DMS 273 (cell line): ENCODE data around the gene SLC29A3.
"Not testable (repeated sequence)": the region's sequence is repeated elsewhere in the genome, so short reads cannot be mapped to it uniquely, and the experiment has no call there.

Experiments used
- DNase-seq: peaks from one replicate; lab custom pipeline; 2025; ENCODE audit not compliant: unreplicated experiment; lab: John Stamatoyannopoulos, UW

The SLC29A3 gene

DNA sequence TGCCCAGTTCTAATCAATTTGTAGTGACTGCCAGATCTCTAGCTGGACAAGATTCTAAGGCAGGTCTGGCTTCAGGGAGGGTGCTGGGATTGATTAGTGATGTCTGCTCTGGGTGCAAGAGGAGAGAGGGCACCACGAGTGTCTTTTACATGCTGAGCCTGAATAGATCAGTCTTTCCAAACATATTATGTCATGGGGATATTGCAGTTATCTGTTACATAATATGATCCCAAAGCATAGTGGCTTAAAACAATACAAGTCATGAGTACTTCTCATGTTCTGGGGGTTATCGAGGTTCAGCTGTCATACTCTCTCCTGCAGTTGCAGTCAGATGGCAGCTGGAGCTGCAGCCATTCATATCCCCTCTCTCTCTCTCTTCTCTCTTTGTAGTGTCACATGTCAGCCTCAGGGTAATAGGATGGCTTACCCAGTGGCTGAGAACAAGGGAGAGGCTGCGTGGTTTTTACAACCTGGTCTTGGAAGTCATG is 26.0 kb downstream of the SLC29A3 start:
- peak; percentile 3 for DNase-seq

DNA sequence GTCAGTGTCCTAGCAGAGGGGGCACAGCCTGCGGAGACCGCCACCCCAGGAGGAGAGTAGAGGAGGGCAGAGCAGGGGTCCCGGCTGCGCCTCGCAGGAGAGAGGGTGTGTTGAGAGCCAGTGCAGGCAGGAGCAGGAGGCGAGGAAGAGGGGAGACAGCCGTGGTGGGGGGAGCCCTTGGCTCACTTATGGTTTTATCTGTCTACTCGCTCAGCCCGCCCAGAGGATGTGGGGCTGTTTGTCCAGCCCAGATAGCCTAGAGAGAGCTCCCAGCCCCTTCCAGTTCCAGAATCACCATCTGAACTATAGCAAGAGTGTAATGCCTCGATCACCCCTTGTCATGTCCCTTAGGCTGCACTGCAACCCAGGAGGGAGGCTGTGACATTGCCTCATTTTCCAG is 26.6 kb downstream of the SLC29A3 start:
- DNase-seq, result no peak

DNA sequence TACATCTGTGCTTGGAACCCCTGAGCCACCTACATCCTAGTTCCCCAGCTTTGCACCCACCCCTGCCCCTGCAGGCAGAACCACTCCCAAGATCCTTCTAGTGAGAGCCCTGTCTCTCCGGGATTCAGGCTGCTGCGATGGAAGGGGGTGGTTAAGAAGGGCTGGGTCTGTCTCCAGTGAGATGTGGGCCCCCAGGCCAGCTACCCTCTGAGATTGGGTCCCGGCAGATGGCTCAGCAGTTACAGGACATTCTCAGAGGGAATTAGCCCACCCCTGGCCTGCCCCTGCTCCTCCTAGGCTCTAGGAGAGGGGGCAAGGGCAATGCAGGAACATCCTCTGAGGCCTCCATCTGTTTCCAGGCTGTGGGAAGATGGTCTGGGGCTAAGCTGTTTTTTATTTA is 27.7 kb downstream of the SLC29A3 start:
- DNase-seq, result no peak

DNA sequence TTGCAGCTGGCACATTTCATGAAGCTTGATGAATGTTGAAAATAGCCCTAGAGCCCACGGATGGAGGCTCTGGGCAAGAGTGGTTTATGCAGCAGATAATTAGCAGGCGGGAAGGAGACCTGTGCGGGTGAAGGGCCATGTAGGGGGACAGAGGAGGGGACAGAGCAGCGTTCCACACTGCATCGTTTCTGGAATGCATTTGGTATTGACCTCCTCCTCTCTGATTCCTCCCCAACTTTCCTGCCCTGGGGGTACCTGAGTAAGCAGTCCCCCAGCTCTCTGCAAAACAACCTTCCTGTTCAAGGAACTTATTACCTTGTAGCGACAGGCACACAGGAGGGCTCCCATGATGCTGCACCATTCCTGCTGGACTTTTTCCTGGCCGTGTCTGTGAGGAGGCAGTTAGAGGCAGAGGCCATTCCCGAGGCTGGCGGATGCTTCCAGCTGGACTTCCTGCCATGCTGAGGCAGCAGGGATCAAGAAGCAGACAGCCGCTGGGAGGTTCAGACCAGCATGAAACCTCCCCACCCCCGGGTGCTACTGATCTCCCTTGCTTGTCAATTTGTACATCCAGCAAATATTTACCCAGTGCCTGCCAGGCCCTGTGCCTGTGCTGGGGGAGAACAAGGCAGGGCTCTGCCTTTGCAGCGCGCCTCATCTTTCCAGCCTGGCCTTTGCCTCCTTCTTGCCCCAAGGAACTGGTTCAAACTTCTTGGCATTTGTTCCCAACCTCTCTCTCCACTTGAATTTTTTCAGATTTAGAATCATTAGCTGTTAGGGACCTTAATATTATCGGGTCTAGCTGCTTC is 28.7 kb downstream of the SLC29A3 start:
- DNase-seq, result no peak

- DNase-seq, result no peak
Observed at GRCh38 chr10:71348850-71349249, 29.8 kb downstream of the SLC29A3 start.

GRCh38 chr10:71349406-71349805 is 30.3 kb downstream of the SLC29A3 start:
- DNase-seq, result no peak

DNA sequence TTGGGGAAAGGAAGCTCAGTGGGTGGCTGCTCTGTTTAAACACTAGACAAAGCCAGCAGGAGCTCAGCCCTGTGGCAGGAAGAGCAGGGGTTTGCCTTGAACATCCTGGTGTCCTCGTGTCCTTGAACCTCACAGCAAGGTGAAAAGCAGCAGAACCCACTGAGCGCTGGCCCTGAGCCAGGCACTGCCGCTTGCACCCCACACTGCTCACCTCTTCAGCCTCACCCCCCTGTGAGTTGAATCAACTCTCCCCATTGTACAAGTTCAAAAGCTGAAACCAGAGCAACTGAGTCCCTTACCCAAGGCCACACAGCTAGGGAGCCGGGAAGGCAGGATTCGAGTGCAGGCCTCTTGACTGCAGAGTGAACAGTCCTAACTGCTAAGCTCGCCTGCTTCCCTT is 32.0 kb downstream of the SLC29A3 start:
- DNase-seq, result no peak

GRCh38 chr10:71351628-71352319 is 32.7 kb downstream of the SLC29A3 start:
- no peak for DNase-seq

- DNase-seq, result no peak
Observed at GRCh38 chr10:71353639-71354038, 34.6 kb downstream of the SLC29A3 start.

GRCh38 chr10:71354776-71355175 is 35.7 kb downstream of the SLC29A3 start:
- no peak for DNase-seq

DNA sequence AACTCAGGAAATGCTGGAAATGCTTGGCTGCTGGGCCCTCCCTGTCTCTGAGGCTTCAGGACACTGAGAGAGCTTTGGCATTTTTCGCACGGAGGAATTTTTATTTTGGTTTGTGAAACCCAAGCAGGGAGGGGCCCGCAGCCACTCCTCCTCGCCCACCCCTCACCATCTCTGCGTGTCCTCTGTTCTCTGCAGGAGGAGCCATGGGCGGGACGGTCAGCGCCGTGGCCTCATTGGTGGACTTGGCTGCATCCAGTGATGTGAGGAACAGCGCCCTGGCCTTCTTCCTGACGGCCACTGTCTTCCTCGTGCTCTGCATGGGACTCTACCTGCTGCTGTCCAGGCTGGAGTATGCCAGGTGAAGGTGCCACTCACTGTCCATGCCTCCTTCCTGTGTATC is 36.8 kb downstream of the SLC29A3 start:
- no peak for DNase-seq

DNA sequence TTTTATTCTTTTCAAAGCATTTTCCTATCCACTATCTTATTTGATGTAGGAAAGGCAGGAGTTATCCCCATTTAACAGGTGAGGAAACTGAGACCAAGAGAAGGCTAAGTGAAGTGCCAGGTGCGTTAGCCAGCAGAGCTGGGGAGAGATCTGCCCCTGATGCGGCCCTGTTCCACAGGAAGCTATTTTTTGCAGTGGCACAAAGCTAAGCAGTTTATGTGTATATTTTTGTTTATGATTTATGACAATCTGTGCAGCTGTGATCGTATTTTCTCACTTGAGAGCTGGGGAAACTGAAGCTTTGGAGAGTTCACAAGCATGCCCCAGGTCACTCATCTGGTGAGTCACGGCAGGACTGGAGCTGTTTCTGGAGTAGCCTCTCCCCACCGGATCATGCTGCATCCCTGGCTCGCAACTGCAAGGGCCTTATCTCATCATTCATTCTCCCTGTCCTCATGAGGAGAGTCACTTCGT is 38.8 kb downstream of the SLC29A3 start:
- DNase-seq, result no peak

DNA sequence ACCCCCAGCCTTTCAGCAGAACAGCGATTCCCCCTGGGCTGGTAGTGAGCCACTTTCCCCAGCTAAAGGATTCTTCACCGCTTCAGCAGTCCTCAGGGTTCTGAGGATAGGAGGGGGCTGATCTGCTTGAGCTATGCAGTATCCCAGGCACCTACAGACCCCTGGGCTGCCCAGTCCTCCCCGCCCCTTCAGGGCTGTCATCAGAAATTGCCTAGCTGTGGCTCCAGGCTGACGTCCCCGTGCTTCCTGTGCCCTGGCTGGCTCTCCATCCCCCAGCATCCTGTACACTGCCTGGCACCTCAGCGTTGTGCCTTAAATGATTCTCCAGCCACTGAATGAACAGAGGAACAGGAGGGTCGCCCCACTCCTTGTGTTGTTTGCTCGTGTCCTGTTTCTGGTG is 39.2 kb downstream of the SLC29A3 start:
- DNase-seq, result no peak

- not testable (repeated sequence) for DNase-seq
Observed at GRCh38 chr10:71358906-71359305, 39.8 kb downstream of the SLC29A3 start.

DNA sequence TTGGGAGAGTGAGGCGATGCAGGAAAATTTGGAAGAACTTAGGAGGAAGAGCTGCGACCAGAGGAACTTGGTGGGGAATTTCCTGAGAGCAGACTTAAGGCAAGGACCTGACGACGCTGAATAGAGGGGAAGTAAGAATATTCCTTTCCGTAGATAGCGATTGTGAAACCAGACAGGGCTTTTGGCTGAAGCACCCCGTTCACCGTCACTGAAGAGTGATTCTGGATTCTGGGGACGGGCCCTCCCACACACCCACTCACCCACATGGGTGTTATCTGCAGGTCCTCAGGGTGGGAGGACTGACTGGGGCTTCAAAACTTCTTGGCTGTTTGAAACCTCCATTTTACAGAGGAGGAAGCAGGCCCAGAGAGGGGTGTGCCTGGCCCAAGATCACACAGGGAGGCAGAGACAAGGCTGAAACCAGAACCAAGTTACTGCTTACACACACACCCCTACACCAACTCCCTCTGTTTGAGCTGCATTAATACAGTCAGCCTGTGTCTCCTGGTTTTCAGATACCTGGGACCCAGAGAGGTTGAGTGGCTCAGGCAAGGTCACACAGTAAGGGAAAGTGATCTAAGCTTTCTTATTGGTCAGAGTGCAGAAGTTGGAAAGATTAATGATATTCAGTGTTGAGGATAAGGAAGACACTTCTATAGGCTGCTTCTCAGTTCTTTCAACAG is 40.4 kb downstream of the SLC29A3 start:
- no peak for DNase-seq

GRCh38 chr10:71360735-71361134 is 41.7 kb downstream of the SLC29A3 start:
- no peak for DNase-seq

- DNase-seq, result no peak
Observed at GRCh38 chr10:71361581-71361980, 42.5 kb downstream of the SLC29A3 start.

- DNase-seq, result no peak
Observed at GRCh38 chr10:71362141-71362540, 43.1 kb downstream of the SLC29A3 start.

GRCh38 chr10:71363936-71364335 is 44.9 kb downstream of the SLC29A3 start:
- DNase-seq, result peak; percentile 11

DNA sequence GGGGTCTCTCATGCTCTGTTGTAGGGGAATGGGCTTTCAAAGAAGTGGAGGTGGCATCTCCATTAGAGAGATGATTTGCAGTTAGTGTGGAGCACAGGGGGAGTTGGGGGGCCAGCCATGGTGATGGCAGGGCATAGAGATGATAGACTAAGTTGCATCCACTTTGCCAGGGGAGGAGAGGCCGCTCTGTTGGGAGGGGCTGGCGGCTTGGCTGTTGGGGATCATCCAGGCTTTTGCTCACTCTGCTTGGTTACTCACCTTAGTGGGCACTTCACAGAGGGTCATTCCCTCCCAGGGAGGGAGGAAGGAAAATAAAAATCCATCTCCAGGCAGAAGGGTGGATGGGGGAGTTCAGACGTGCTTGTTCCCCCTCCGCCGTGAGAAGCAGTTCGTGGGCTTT is 46.3 kb downstream of the SLC29A3 start:
- DNase-seq, result no peak

DNA sequence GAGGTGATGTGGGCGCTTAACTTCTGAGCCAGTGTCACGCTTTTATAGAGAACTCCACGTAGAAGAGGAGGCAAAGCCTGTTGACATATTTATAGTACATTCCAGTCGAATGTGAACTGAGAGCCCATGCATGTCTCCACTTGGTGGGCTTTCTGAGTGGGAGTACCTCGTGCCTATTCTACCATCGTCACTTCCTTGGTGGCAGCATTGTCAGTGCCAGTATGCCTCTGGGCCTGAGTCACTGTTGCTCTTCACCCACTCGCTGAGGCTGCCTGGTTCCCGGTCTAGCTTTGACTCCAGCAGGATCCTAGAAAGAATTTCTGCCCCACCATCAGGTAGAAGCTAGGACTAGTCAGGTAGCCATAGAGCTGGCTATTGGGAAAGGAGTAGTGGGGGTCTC is 47.6 kb downstream of the SLC29A3 start:
- no peak for DNase-seq

DNA sequence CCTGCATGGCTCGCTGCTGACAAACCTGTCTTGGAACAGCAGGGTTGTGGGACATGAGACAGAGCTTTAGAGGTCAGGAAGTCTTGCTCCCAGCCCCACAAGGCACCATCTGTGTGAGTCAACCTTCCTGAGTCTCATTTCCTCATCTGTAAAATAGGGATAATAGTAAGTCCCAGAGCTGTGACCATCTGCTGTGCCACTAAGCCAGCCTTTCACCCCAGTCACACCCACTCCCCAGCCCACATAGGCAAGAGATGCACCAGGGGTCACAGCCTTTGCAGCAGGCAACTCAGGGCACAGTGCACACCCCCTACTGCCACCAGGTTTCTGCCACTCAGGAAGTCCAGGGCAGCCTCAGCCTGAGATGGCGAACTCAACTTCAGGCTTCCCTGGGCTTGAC is 48.2 kb downstream of the SLC29A3 start:
- no peak for DNase-seq
